ENCODE results near the gene CLCF1. TPM values are rescaled to one million over a fixed set of nuclear protein-coding genes. Genes with fewer than 3 reads are reported as not detected.

CLCF1 gene
- total RNA-seq, 1 donor: 9.4 TPM

- TF ChIP-seq CTCF (IDR thresholded peaks at IDR 0.05; ENCODE audit: insufficient read depth, low read length): no peak
- H3K4me3 ChIP-seq (ENCODE audit: low read depth, low read length): no peak overlapping the region
- DNase-seq (ENCODE audit: low read depth): no peak
Measured at GRCh38 chr11:67376873-67377808, 3.7 kb upstream of the CLCF1 start.

- no peak for TF ChIP-seq CTCF (IDR thresholded peaks at IDR 0.05; ENCODE audit: insufficient read depth, low read length)
- DNase-seq (ENCODE audit: low read depth): no peak
- no peak overlapping the region for H3K4me3 ChIP-seq (ENCODE audit: low read depth, low read length)
Measured at GRCh38 chr11:67376063-67376820, 2.8 kb upstream of the CLCF1 start.

- no peak for TF ChIP-seq CTCF (IDR thresholded peaks at IDR 0.05; ENCODE audit: insufficient read depth, low read length)
- no peak for DNase-seq (ENCODE audit: low read depth)
Measured at GRCh38 chr11:67375320-67376055, 2.1 kb upstream of the CLCF1 start.

GRCh38 chr11:67374571-67375281 lies 1.3 kb upstream of the CLCF1 start:
- TF ChIP-seq CTCF (IDR thresholded peaks at IDR 0.05; ENCODE audit: insufficient read depth, low read length): no peak
- H3K4me3 ChIP-seq (ENCODE audit: low read depth, low read length): peak overlapping the region; percentile 70
- DNase-seq (ENCODE audit: low read depth): no peak

More at GRCh38 chr11:67375320-67376055, 2.1 kb upstream of the CLCF1 start:
- H3K4me3 ChIP-seq (ENCODE audit: low read depth, low read length): no peak overlapping the region

GRCh38 chr11:67373648-67374570 lies 511 bp upstream of the CLCF1 start:
- H3K4me3 ChIP-seq (ENCODE audit: low read depth, low read length): peak overlapping the region; percentile 70
- peak; percentile 98 for DNase-seq (ENCODE audit: low read depth)
- peak; percentile 52 for TF ChIP-seq CTCF (IDR thresholded peaks at IDR 0.05; ENCODE audit: insufficient read depth, low read length)

Measured in fibroblast of the aortic adventitia (primary cell).